Lung (tissue), 12 donors: ENCODE data around the gene FOXN1. TPM values are rescaled to one million over a fixed set of nuclear protein-coding genes. Genes with fewer than 3 reads are reported as not detected.

Experiments used
- ATAC-seq: fragments of 200-7000 bp; cut with Tn5 transposase; one replicate; pipeline ENCODE4 v1.9.1; 2020; ENCODE audit warnings: moderate number of reproducible peaks; ENCODE audit not compliant: insufficient read depth, low FRiP score
- DNase-seq, 3 donors: peaks; one replicate each; pipeline ENCODE4 v3.0.0-alpha.2; 2013 to 2017
- H3K27ac ChIP-seq, 2 donors: one replicate each; pipeline ENCODE4 v1.5.1; 2013; ENCODE audit warnings: mild to moderate bottlenecking in 2 of 2, moderate library complexity in 2 of 2, control low read depth in 1 of 2, inconsistent platforms in 1 of 2, low read depth in 1 of 2, low read length in 1 of 2
- H3K27me3 ChIP-seq, 3 donors: one replicate each; pipeline ENCODE4 v1.5.1; 2013; ENCODE audit warnings: low read length in 2 of 3; ENCODE audit not compliant: control insufficient read depth in 3 of 3, insufficient read depth in 3 of 3
- H3K36me3 ChIP-seq, 4 donors: one replicate each; pipeline ENCODE4 v1.5.1; 2013; ENCODE audit warnings: low read length in 4 of 4, mild to moderate bottlenecking in 1 of 4, moderate library complexity in 1 of 4; ENCODE audit not compliant: control insufficient read depth in 4 of 4, insufficient read depth in 4 of 4
- H3K4me1 ChIP-seq, 5 donors: one replicate each; pipeline ENCODE4 v1.5.1; 2013; ENCODE audit warnings: low read length in 5 of 5, mild to moderate bottlenecking in 2 of 5, moderate library complexity in 1 of 5; ENCODE audit not compliant: control insufficient read depth in 5 of 5, insufficient read depth in 5 of 5
- H3K4me3 ChIP-seq: one replicate; pipeline ENCODE4 v1.5.1; 2013; ENCODE audit warnings: mild to moderate bottlenecking, control low read depth, moderate library complexity
- H3K9ac ChIP-seq, 2 donors: one replicate each; pipeline ENCODE4 v1.5.1; 2013; ENCODE audit warnings: low read length in 2 of 2, control low read depth in 1 of 2; ENCODE audit not compliant: insufficient read depth in 1 of 2
- H3K9me3 ChIP-seq, 4 donors: one replicate each; pipeline ENCODE4 v1.5.1; 2013; ENCODE audit warnings: low read length in 3 of 4, mild to moderate bottlenecking in 1 of 4, moderate library complexity in 1 of 4; ENCODE audit not compliant: control insufficient read depth in 4 of 4, insufficient read depth in 3 of 4
- CTCF ChIP-seq: IDR thresholded peaks from 2 replicates; pipeline ENCODE4 v1.5.1; 2012; ENCODE audit warnings: mild to moderate bottlenecking; ENCODE audit errors: control extremely low read depth, extremely low read depth
- WGBS, 2 donors: extraction: QIAGEN DNeasy Blood & Tissue Kit; methylation state at CpG; one replicate each; pipeline ENCODE4 v1.1.7; 2013; 5-methylcytosine and 5-hydroxymethylcytosine counted together
- polyA plus RNA-seq, 2 donors: library from polyadenylated mRNA; stranded (reverse); fragments of 200-250 nt; gene quantifications; one replicate each; pipeline ENCODE4 v1.2.1, GENCODE V29; 2013
- total RNA-seq, 2 donors: library from RNA; depleted of rRNA in 1 of 2; stranded (reverse); fragments of >200 nt in 1 of 2; gene quantifications; one replicate each; pipeline ENCODE4 v1.2.1, GENCODE V29; 2014 to 2021
- donor health status: control.
- donor health status: control.
- donor health status: Bipolar disorder and iron deficiency.
- donor health status: healthy.
- donor health status: DM: yes; HTN: yes; CAD: no.

Gene FOXN1
- total and polyA plus RNA-seq, 4 donors, result 0.13 to 0.25 (median 0.18) TPM; not detected in 1

- DNase-seq, result peak; percentile 85 to 88 (median 87)
- H3K4me3 ChIP-seq, result peak within 1 kb of the TSS; percentile 66
- H3K9me3 ChIP-seq, result no peaks in the 10 kb centered on the region
- peaks cover 0 to 12% (median 4%) of the 10 kb centered on the region in 5 donors for H3K4me1 ChIP-seq
- H3K27ac ChIP-seq, result peak within 1 kb of the TSS in 1 of 2 donors; percentile 61
- 2 to 3% methylated on average over 32 to 66 of the region's 67 CpGs for WGBS, 2 donors
- TF ChIP-seq CTCF, result no peak
- peak; percentile 94 for ATAC-seq
- peak within 1 kb of the TSS in 1 of 2 donors; percentile 57 for H3K9ac ChIP-seq
- H3K36me3 ChIP-seq, result peaks cover 6 to 35% (median 31%) of the 10 kb centered on the region in 4 donors
- no peaks in the 10 kb centered on the region for H3K27me3 ChIP-seq
Observed at GRCh38 chr17:28552176-28552999, 46.2 kb downstream of the FOXN1 start, which contains the start of gene UNC119. Gene UNC119, minus strand, starts transcription at chr17:28552624. Its CDS starts 67 bp downstream, at chr17:28552557.

- no peaks in the 10 kb centered on the region for H3K9me3 ChIP-seq
- ATAC-seq (no peak), DNase-seq (no peak)
- H3K27ac ChIP-seq, result peak overlapping the region in 1 of 2 donors; percentile 26
- no peak for TF ChIP-seq CTCF
- peaks cover 6 to 35% (median 32%) of the 10 kb centered on the region in 4 donors for H3K36me3 ChIP-seq
- no peaks in the 10 kb centered on the region for H3K27me3 ChIP-seq
- 91% methylated on average over 5 of the region's 5 CpGs for WGBS, 2 donors
- H3K4me3 ChIP-seq, result no peak overlapping the region
- peaks cover 0 to 12% (median 4%) of the 10 kb centered on the region in 5 donors for H3K4me1 ChIP-seq
- peak overlapping the region in 1 of 2 donors; percentile 57 for H3K9ac ChIP-seq
Observed at GRCh38 chr17:28553000-28553505, 46.9 kb downstream of the FOXN1 start.

GRCh38 chr17:28554565-28554964 lies 48.4 kb downstream of the FOXN1 start:
- Histone ChIP-seq H3K27me3 (no peaks in the 10 kb centered on the region), H3K27ac (no peak overlapping the region), H3K9ac (no peak overlapping the region), H3K4me1 (peaks cover 0 to 12% (median 4%) of the 10 kb centered on the region in 5 donors), H3K9me3 (no peaks in the 10 kb centered on the region), H3K4me3 (no peak overlapping the region), H3K36me3 (peaks cover 9 to 40% (median 33%) of the 10 kb centered on the region in 4 donors)
- DNase-seq, result no peak
- no peak for ATAC-seq
- 86 to 97% methylated on average over 6 of the region's 6 CpGs for WGBS, 2 donors
- no peak for TF ChIP-seq CTCF
